LNCaP clone FGC (cell line): ENCODE results near the gene WFIKKN1.

ENCODE experiments used
- DNase-seq: peaks from one replicate; pipeline ENCODE4 v3.0.0-alpha.2; 2011; ENCODE audit warnings: low read depth
- H3K4me3 ChIP-seq: 2 replicates; pipeline ENCODE4 v1.5.1; 2011; ENCODE audit warnings: mild to moderate bottlenecking, low read depth, low read length, control low read depth
- TF ChIP-seq, protein P1 (sequence below): IDR thresholded peaks from 2 replicates; pipeline ENCODE4 v1.5.1; 2012; ENCODE audit warnings: mild to moderate bottlenecking; ENCODE audit not compliant: control insufficient read depth, insufficient read depth; ENCODE audit errors: extremely low read depth

The WFIKKN1 gene

DNA sequence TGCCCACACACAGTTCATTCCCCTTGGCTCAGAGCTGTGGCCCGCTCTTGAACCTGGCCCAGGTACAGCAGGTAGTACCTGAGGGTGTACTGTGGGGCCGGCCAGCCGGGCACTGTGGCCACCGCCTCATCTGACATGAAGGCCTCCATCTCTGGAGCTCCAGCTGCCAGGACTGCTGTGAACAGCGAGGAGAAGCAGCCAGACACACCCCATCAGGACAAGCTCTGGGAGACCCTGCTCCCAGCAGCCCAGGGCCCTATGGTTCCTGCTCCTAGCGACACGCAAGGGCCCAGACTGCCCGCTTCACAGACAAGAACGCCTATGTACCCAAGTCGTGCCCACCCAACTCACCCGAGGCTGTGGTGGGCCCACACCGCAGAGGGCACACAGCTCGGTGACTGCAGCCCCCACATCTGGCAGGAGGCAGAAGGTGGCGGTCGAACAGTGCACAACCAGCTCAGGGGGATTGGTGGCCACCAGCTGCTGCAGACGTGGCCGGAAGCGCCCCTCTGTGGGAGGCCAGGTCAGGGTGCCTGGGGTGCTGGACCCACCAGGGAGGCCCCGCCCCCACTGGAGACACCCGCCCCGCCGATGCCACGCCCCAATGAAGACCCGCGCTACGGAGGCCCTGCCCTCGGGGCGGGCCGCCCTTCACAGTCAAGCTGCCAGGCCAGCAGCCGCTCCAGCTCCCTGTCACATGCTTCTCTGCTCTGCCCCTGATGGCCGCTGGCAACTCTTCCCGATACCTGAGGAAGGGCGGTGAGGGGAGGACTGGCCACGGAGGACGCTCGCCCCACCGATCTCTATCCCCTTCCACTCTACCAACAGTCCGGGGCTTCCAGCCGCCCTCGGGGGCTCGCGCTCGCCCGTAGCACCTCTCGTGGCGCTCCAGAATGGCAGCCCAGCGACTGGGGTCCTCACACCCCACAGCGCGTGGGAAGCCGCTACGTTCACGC lies 48.4 kb downstream of the WFIKKN1 start:
- TF ChIP-seq, protein P1, sequence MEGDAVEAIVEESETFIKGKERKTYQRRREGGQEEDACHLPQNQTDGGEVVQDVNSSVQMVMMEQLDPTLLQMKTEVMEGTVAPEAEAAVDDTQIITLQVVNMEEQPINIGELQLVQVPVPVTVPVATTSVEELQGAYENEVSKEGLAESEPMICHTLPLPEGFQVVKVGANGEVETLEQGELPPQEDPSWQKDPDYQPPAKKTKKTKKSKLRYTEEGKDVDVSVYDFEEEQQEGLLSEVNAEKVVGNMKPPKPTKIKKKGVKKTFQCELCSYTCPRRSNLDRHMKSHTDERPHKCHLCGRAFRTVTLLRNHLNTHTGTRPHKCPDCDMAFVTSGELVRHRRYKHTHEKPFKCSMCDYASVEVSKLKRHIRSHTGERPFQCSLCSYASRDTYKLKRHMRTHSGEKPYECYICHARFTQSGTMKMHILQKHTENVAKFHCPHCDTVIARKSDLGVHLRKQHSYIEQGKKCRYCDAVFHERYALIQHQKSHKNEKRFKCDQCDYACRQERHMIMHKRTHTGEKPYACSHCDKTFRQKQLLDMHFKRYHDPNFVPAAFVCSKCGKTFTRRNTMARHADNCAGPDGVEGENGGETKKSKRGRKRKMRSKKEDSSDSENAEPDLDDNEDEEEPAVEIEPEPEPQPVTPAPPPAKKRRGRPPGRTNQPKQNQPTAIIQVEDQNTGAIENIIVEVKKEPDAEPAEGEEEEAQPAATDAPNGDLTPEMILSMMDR = no peak
- DNase-seq = peak; percentile 59
- peak overlapping the region; percentile 52 for H3K4me3 ChIP-seq

DNA sequence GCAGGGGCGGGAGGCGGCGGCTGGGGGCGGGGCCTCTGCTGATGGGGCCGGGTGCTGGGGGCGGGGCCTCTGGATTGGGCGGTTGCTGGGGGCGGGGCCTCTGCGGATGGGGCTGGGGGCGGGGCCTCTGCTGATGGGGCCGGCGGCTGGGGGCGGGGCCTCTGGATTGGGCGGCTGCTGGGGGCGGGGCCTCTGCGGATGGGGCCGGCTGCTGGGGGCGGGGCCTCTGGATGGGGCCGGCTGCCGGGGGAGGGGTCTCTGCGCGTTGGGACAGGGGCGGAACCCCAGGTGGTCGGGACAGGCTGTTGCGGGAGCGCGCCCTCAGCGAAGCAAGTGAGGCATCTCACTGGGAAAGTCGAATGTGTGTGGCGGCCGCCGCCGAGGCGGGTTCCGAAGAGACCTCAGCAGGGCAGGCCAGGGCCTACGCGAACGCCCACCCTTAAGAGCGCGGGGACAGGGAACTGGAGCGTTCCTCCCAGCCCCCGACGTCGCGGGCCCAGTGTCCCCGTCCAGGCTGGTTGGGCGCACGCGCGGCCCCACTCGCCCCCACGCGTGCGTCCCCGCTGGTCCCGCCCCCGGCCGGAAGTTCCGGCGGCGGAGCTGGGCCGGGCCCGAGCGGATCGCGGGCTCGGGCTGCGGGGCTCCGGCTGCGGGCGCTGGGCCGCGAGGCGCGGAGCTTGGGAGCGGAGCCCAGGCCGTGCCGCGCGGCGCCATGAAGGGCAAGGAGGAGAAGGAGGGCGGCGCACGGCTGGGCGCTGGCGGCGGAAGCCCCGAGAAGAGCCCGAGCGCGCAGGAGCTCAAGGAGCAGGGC lies 49.2 kb downstream of the WFIKKN1 start, which contains the start of gene STUB1:
Gene STUB1 (plus strand): TSS at position 597 of the 811 bp plus-strand sequence. CDS start 116 bp downstream, at position 713.
- TF ChIP-seq, protein P1 = no peak
- no peak for DNase-seq
- H3K4me3 ChIP-seq = peak within 1 kb of the TSS; percentile 72

DNA sequence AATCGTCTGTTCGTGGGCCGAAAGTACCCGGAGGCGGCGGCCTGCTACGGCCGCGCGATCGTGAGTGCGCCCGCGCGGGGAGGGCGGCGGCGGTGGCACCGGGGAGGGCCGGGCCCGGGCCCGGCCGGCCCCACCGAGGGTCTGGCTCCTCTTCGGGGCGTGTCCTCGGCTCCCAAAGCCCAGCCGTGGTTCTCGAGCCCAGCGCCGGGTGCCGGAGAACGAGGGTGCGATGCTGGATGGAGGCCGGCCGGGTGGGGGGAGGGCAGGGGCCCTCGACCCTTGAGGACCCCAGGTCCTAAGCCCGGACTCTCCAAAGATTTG lies 49.8 kb downstream of the WFIKKN1 start:
- H3K4me3 ChIP-seq = peak overlapping the region; percentile 72
- TF ChIP-seq, protein P1 = no peak
- DNase-seq = no peak

DNA sequence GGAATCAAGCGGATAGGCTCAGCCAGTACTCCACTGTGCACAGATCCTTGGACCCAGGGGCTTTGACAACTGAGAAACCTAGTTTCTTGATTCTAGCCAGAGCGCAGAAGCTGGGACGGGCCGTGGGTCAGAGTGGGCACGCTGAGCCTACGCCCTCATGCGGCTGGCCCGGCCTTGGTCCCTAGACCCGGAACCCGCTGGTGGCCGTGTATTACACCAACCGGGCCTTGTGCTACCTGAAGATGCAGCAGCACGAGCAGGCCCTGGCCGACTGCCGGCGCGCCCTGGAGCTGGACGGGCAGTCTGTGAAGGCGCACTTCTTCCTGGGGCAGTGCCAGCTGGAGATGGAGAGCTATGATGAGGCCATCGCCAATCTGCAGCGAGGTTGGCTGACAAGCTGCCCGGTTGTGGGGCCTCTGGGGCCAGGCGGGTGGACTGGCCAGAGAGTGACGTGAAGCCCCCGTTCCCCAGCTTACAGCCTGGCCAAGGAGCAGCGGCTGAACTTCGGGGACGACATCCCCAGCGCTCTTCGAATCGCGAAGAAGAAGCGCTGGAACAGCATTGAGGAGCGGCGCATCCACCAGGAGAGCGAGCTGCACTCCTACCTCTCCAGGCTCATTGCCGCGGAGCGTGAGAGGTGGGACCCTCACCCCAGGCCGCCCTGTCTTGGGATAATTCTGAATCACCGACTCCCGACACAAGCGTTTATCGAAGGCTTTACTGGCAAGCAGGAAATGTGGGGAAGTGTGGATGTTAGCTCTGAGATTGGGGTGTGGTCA lies 50.4 kb downstream of the WFIKKN1 start:
- TF ChIP-seq, protein P1 = peak; percentile 19; the same call in 1 of the 2 replicates
- H3K4me3 ChIP-seq = peak overlapping the region; percentile 72
- DNase-seq = peak; percentile 70

DNA sequence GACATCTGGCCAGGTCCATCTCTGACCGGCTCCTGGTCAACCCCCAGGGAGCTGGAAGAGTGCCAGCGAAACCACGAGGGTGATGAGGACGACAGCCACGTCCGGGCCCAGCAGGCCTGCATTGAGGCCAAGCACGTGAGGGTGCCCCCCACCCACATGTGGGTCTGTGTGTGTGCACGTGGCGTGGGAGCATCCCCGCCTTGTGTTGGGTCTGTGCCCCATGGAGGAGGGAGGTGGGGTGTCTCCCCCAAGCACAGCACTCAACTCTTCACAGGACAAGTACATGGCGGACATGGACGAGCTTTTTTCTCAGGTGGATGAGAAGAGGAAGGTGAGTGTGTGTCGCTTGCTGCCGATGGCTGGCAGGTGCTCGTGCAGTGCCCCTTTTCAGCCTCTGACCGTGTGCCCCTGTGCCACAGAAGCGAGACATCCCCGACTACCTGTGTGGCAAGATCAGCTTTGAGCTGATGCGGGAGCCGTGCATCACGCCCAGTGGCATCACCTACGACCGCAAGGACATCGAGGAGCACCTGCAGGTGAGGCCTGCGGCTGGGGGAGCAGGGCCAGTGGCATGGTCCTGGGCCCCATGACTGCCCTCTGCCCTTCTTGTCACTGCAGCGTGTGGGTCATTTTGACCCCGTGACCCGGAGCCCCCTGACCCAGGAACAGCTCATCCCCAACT lies 51.1 kb downstream of the WFIKKN1 start:
- peak overlapping the region; percentile 72 for H3K4me3 ChIP-seq
- no peak for DNase-seq
- TF ChIP-seq, protein P1 = no peak
